AG04449 (cell line): ENCODE measurements around the gene ENTREP3.
A peak's percentile ranks its signal among the peaks of the same experiment; 100 is the strongest.

Experiments used
- CTCF ChIA-PET: fragments of 350-600 bp; formaldehyde crosslinking; extraction: SDS; loops from one replicate; lab custom pipeline; 2021; ENCODE audit warnings: antibody characterized with exemption; lab: Yijun Ruan, JAX
- POLR2A ChIA-PET: fragments of 400-600, 350-600 bp; formaldehyde crosslinking; extraction: SDS; loops from one replicate; lab custom pipeline; 2020; ENCODE audit warnings: antibody characterized with exemption, inconsistent platforms; lab: Yijun Ruan, JAX
- DNase-seq: peaks from one replicate; pipeline ENCODE4 v3.0.0-alpha.2; 2010; ENCODE audit warnings: low read depth, low spot score
- H3K4me3 ChIP-seq: 2 replicates; pipeline ENCODE4 v1.5.1; 2011; ENCODE audit warnings: low read depth, mild to moderate bottlenecking, control low read depth, low read length
- TF ChIP-seq, protein P1 (sequence below): IDR thresholded peaks from one replicate; pipeline ENCODE4 v1.5.1; 2011; ENCODE audit warnings: mild to moderate bottlenecking, moderate library complexity, low read length, control low read depth, inconsistent platforms; ENCODE audit not compliant: insufficient read depth; ENCODE audit errors: missing control alignments

ENTREP3 gene

DNA sequence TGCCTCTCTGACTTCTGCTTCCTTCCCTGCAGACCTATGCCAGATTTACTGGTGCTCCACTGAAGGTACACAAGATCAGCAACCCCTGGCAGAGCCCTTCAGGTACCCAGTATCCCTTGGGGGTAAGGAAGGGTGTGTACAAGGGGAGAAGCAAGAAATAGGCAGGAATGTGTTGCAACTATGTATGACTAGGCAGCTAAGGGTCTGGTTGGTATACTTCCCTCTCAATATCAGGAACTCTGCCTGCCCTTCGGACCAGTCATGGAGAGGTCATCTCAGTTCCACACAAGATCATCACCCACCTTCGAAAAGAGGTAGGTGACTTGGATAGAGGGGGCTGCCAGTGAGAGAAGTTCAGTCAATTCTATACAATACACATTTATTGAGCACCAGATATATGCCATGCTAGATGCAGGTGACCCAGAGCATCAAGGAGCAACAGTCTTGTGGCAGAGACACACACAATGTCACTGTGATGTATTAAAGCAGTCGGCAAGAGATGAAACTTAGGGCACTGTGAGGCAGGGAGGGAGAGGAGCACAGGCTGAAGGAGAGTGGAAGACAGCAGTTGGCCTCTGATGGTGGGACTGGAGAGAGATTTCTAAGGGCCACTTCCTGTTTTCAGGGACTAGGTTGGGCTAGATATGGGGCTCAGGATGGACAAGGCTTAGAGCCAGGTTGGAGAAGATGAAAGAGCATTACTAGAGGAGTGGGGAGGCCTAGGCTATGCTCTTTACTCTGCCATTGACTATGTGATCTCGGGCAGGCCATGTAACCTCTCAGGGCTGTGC lies 44.8 kb downstream of the ENTREP3 start:
- DNase-seq, result no peak
- ChIA-PET POLR2A (interaction anchor here (1.6 to 4.3 kb wide), 2 partner anchors 16 to 17 kb away, joined by 4 to 45 read pairs; no protein-coding TSS in a partner anchor), CTCF (interaction anchor here (1.0 to 9.4 kb wide), 5 partner anchors 8 to 40 kb away, joined by 5 to 144 read pairs (median 62); no protein-coding TSS in a partner anchor)
- no peak overlapping the region for H3K4me3 ChIP-seq
- TF ChIP-seq, protein P1, sequence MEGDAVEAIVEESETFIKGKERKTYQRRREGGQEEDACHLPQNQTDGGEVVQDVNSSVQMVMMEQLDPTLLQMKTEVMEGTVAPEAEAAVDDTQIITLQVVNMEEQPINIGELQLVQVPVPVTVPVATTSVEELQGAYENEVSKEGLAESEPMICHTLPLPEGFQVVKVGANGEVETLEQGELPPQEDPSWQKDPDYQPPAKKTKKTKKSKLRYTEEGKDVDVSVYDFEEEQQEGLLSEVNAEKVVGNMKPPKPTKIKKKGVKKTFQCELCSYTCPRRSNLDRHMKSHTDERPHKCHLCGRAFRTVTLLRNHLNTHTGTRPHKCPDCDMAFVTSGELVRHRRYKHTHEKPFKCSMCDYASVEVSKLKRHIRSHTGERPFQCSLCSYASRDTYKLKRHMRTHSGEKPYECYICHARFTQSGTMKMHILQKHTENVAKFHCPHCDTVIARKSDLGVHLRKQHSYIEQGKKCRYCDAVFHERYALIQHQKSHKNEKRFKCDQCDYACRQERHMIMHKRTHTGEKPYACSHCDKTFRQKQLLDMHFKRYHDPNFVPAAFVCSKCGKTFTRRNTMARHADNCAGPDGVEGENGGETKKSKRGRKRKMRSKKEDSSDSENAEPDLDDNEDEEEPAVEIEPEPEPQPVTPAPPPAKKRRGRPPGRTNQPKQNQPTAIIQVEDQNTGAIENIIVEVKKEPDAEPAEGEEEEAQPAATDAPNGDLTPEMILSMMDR, result no peak

- TF ChIP-seq, protein P1, result no peak
- peak overlapping the region; percentile 89 for H3K4me3 ChIP-seq
- CTCF ChIA-PET, result interaction anchor here (1.1 to 9.4 kb wide), 7 partner anchors 10 to 113 kb away, joined by 3 to 144 read pairs (median 8); partner anchors contain the start of gene KRTCAP2
- POLR2A ChIA-PET, result interaction anchor here (0.6 to 4.3 kb wide), 5 partner anchors 9 to 932 kb away, joined by 3 to 45 read pairs (median 4); no protein-coding TSS in a partner anchor
- no peak for DNase-seq
Measured at GRCh38 chr1:155209312-155209721, 46.0 kb downstream of the ENTREP3 start.

DNA sequence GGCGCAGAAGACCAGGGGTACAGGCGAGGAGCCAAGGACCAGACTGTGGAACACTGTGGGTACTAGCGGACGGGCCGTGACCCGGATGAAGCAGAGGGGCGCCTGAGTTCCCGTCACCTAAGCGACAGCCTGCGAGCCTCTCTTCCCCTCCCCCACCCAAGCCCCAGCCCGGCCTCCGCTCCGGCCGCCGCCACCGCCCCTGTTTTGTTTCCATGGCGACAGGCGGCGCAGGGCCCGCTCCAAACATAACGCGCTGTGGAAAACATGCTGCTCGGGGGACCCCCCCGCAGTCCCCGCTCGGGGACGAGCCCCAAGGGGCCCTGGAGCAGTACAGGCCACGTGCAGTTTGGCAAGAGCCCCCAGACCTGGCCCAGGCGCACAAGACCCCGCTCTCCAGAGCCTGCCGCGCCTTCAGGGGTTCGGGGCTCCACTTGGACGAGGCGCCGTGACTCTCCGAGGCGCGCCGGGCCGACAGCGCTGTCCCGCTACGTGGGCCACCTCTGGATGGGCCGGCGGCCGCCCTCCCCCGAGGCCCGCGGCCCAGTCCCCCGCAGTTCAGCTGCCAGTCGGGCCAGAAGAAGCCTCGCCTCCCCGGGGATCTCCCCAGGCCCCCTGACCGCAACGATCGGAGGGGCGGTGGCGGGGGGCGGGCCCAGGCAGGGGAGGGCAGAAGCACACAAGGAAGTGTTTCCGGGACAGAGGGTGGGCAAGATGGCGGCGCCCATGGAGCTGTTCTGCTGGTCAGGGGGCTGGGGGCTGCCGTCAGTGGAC lies 46.6 kb downstream of the ENTREP3 start, which contains the start of gene MTX1:
MTX1 (plus strand) TSS at position 155 of the 771 bp plus-strand sequence; CDS start at position 265, 110 bp downstream.
- TF ChIP-seq, protein P1, result no peak
- DNase-seq, result no peak
- peak within 1 kb of the TSS; percentile 89 for H3K4me3 ChIP-seq
- POLR2A ChIA-PET, result interaction anchor here (0.6 to 4.3 kb wide), 7 partner anchors 10 to 53 kb away, joined by 3 to 45 read pairs (median 4); partner anchors contain the start of gene SCAMP3
- CTCF ChIA-PET, result interaction anchor here (0.6 to 9.4 kb wide), 10 partner anchors 13 to 117 kb away, joined by 3 to 144 read pairs (median 16); partner anchors contain the start of genes KRTCAP2 and TRIM46

- TF ChIP-seq, protein P1, result no peak
- DNase-seq, result no peak
- CTCF ChIA-PET, result interaction anchor here (0.6 to 9.4 kb wide), 14 partner anchors 11 to 118 kb away, joined by 3 to 144 read pairs (median 6); partner anchors contain the start of genes FDPS, KRTCAP2 and TRIM46
- H3K4me3 ChIP-seq, result peak within 1 kb of the TSS; percentile 89
- POLR2A ChIA-PET, result interaction anchor here (0.6 to 4.3 kb wide), 9 partner anchors 10 to 175 kb away, joined by 3 to 45 read pairs (median 4); partner anchors contain the start of gene SCAMP3
Measured at GRCh38 chr1:155207806-155208540, 47.3 kb downstream of the ENTREP3 start, which contains the start of gene THBS3. TSS of gene THBS3 (minus strand) at chr1:155207897. CDS start at chr1:155207876, 21 bp downstream.
